NCI-H128 (cell line): ENCODE data around the gene POLDIP2.

Source experiments
- DNase-seq: peaks from one replicate; lab custom pipeline; 2025; ENCODE audit not compliant: unreplicated experiment; lab: John Stamatoyannopoulos, UW

POLDIP2 gene

DNA sequence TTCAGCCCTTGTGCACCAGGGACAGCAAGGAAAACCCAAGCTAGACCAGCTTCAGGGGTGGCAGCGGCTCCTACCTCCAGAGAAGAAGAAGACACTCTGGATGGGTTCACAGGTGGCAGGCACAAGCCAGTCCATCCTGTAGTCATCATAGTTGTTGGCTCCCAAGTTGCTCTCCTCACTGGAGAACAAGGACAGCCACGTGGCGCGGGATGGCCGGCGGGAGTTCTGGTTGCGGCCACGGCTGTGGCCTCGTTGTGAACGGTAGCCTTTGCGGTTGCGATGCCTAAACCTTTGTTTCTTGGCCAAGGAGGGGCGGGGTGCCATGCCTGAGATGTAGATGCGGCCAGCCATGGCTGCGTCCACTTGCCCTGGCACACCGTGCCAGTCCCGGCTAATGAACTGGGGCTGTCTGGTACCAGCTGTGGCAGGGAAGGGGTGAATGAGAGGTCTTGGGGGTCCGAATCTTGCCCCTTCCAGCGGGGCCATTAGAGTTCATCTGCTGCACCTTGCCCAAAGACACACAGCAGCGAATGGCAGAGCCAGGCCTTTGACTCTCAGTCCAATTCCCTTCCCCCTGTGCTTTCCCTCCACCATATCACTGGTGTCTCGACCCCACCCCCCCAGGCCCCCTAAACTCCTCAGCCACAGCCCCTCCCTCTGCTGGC lies 10.4 kb upstream of the POLDIP2 start:
- no peak for DNase-seq

DNA sequence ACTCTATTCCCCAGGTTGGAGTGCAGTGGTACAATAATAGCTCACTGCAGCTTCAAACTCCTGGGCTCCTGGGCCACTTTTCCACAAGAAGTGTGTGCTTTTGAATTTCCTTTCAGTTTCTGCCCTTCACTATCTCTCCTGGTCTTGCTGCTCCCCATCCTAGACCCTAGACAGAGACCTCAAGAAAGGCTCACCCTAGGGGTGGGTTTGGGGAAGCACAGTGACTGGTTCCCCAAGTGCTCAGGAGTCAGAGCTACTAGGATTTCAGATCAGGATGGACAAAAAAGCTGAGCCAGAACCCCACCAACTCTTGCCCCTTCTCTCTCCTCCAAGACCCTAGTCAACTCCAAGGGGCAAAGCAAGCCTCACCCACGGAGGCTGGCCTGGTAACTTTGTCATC lies 9.3 kb upstream of the POLDIP2 start:
- DNase-seq, result no peak

DNA sequence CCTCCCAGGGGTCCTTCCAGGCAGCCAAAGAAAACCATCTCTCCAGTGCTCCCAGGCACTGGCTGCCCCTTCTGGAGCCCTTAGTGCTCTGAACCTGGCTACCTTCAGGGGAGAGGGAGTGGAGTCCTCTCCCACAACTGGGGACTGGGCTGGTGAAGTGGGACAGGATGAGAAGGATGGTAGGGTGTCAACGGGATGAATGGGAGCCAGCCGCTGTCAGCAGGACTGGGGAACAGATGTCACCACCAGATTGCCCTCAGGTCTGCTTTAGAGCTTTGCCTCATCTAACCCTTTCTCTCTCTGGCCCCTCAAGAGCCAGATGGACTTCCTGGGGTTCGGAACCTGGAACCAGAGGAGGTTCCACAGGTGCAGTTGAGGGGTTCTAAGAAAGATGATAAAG lies 8.2 kb upstream of the POLDIP2 start:
- no peak for DNase-seq

DNA sequence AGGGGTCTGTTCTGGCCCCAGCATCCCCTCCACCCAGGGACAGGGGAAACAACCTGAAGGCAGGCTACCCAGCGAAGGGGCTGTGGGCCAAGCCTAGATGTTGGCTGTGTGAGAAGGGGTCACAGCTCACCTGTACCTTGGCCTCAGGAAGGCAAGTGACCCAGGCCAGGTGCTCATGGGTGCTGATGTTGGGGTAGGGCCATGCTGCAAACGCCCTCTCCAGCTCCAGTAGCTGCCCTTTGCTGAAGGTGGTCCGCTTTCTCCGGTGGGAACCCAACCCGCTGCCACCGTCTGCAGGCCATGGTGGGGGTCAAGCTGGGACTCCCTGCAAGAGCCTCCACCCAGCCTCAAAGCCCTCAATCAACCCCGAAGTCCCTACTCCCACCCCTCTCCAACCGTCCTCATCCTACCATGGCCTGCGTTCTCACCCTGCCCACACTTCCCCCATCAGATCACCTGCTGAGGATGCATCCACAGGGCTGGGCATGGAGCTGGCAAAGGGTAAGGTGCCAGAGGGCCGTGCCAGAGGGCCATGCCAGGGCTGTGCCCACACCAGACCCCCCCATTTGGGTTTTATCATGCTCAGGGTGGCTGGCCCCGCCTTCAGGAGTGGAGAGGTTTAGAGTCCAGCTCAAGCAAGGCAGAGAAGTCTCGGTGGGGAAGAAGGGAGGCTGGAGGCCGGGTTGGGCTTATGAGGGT lies 7.5 kb upstream of the POLDIP2 start, which contains the start of gene SEBOX:
Gene SEBOX (minus strand): TSS at position 535 of the 699 bp plus-strand sequence. CDS start 48 bp downstream, at position 487.
- no peak for DNase-seq

DNA sequence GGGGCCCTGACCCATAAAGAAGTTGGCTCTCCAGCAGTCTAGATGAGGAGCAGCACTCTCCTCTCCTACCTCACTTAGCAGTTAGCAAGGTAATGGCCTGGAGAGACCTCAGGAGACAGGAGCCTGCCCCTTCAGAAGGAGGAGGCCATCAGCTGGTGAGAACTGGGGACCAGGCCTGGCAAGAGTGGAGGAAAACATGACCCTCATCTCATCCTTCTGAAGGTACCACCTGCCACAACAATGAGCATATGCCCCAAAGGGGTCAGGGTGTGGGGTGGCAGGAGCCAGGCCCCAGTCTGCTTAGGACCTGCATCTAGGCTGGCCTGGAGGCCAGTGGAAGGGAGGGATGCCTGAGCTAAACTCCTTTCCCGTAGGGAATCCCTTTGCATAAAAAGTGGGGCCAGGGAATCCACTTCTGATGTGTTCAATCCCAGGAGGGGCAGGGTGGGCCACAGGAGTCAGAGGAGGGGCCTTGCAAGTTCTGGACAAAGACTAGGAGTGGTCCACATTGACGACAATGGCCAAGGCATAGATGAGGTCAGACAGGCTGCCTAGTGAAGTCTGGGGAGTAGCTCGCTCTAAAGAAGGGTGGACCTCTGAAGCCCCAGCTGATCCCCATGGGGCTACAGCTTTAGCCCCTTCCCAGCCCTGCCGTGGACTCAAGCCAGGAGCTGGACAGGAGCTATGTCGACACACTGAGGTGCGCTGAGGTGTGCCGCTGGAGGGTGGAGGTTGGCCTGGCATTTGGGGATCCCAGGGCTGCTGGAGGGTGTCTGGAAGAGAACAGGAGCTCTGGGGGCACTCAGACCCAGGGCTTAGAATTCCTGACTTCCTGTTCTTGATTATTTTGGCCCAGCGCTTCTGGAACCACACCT lies 6.7 kb upstream of the POLDIP2 start:
- DNase-seq, result no peak

DNA sequence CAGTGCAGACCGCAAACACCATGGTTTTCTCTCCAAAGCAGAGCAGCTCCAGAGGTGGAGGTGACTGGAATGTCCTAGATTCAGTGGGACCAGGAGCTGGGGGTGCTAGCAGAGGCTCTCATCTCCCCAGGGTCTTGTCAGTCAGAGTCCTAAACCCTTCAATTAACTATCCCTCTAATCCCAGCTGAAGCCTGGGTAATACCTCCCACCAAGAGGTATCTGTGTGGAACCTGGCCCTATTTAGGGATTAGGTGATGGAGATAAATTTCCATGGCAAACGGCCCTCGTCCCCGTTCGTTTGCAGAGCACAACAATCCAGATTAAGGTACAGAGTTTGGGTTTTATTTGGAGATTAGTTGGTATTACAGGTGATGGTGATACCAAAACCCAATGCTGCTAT lies 5.9 kb upstream of the POLDIP2 start:
- no peak for DNase-seq

DNA sequence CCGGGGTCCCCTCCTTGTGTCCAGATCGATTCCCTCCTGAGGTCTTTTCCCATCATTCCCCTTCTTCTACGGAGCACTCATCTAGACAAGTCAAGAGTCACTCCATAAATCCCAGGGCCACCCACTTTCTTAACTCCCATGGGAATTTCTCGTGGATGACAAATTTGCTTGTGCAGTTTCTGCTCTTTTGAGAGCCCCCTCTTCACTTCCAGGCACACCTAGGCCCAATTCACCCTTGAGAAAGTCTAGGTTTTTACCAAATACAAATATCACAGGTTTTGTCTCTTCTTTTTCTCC lies 522 bp upstream of the POLDIP2 start:
- DNase-seq, result no peak

DNA sequence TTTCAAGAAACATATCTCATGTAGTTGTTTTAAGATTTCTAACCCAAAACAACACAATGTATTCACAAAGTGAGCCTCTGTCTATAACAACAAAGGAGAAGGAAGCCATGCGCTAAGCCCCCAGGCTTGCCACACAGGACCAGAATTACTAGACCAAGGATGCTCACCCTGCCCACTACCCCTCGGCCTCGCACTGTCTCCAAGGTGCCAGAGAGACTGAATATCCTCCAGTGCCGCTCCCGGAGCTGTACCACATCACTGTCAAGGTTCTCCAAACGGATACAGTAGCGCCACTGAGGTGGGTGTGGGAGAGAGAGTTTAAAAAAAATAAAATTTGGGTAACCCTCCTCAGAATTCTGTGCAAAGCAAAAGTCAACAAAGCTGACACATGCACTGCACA lies 7.1 kb downstream of the POLDIP2 start:
- DNase-seq, result no peak

DNA sequence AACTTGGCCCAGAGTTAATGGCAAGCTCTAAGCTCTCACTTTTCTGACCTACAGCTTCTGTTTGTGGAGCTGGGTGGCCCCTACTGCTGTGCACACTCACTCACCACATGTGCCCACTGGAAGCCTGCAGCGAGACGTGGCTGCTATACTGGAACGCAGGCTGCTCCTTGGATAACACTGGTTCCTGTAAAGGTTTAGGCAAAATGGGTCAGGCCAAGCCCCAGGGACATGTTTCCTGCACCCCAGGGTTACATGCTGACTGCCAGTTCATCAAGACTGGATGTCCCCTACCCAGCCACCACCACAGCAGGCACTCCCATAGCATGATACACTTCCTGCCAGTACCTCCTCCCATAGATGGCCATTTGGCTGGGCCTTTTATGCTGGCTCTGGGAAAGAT lies 8.3 kb downstream of the POLDIP2 start:
- no peak for DNase-seq

DNA sequence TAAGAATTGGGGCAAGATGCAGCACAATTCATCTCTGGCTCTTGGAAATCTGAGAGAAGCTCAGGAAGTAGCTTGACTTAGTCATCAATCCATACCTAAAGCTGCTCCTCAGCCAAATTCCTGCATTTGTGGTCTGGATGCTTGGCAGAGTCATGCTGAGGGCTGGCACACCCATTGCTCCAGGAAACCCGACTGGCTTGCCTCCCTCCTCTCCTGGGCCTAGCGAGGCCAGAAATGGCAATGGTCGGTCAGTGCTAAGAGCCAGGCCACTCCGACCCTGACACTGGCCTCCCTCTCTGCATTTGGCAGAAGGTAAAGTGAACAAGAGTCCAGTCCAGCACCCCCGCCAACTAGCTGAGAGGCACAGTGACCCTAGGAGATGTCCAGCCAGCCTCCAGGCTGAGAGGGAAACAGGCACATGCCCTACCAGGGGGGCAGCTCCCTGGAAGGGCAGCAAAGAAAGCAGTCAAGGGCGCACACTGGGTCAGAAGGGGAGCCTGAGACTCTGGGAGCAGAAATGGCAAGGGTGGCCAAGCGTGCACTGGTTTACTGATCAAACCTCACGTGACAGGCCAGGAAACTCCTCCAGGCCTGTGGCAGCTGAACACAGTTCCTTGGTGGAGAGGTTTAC lies 10.0 kb downstream of the POLDIP2 start:
- no peak for DNase-seq

DNA sequence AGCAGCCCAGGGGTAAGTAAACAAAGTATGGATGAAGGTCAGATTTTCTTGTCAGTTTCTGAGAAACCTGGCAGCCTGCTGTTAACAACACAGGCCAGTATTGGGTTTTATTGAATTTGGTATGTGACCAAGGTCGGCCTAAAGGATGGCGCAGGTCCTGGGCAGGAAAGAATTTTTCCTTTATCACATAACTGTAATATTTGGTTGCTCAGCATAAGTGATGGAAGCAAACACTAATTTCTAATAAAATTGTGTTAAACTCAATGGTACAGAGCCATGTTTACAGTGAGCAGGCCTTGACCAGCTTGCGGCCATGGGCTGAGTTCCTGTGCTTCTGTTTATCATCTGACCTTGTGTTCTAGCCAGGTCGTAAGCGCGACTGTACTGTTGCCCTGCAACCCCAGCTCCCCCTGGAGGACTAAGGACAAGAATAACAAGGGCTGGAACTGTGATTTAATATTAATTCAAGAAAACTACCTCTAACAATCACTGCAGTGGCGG lies 10.5 kb downstream of the POLDIP2 start:
- DNase-seq, result no peak

DNA sequence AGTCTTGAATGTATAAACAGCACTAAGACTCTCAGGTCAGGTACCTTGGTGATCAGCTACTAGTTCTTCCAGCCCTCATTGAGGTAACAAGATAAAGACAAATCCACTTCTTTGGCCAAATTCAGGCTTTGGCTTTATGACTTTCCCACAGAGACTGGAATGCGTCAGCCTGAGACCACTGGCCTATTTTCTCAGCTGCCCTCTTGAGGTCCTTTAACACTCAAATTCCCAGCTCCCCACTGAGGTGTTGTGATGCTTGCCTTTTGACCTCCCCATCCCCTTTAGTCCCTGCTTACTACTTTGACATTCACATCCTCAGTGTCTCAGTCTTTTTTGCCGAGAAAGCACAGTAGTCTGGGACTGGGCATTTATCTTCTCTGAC lies 11.1 kb downstream of the POLDIP2 start:
- no peak for DNase-seq

DNA sequence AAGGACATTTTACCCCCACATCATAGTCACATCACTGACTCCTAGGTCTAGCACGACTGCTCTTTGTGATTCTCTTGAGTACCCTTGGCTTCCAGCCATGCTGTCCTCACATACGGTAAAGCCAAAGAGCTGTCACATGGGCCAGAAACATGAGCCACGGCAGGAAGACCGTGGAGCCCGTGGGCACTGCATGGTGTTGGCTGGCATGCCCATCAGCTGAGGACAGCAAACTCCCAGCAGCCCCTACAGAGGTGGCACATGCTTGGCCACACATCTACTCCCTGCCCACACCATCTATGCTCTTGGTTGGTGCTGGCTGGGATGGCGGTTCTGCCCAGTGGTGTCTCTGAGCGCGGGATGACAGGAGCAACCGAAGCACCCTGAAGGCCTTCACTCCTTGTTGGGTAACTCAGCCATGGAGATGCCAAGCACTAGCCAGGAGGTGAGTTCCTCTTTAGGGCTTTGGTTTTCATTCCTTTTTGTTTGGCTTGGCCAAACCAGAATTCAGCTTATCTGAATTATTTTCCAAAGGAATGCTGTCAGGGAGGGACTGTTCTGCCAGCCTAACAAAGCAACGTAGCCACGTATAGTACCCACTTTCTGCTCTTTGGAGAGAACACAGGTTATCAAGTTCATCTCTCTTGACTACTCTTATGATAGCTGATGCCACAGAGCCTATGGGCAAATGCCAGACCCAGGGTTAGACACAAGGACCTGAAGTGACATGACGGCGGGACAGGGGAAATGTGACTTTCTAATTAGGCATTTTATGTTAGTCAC lies 11.7 kb downstream of the POLDIP2 start:
- no peak for DNase-seq

DNA sequence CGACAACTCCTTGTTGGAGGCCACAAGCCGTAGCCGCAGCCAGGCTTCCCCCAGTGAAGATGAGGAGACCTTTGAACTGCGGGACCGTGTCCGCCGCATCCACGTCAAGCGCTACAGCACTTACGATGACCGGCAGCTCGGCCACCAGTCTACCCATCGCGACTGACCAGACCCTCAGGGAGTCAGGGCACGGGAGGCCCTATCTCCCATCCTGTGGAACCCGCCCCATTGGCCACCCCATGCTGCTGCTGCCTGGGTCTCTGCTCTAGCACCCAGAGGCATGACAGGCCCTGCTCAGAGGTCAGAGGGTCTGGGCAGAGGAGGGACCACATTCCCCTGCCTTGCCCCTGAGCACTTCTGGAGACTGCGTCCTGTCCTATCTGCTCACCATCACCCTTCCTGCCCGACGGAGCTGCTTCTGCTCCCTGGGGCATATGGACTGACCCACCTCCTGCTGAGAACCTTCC lies 12.9 kb downstream of the POLDIP2 start:
- no peak for DNase-seq

DNA sequence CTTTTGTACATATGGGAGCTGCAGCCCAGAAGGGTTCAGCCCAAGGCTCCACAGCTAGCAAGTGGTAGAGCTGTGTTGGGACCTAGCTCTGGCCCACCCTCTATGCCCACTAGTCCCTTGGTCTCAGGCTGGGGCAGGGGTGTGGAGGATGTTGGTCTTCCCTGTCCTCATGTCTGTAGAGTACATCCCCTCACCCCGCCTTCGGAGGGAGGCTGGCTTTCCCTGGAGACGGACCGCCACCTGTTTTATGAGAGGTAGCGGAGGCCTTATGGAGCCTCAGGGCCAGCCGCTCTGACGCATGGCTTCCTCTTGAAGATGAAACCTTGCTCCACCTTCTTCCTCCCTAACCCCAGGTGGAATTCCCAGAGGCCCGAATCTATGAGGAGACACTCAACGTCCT lies 13.3 kb downstream of the POLDIP2 start:
- DNase-seq, result no peak

DNA sequence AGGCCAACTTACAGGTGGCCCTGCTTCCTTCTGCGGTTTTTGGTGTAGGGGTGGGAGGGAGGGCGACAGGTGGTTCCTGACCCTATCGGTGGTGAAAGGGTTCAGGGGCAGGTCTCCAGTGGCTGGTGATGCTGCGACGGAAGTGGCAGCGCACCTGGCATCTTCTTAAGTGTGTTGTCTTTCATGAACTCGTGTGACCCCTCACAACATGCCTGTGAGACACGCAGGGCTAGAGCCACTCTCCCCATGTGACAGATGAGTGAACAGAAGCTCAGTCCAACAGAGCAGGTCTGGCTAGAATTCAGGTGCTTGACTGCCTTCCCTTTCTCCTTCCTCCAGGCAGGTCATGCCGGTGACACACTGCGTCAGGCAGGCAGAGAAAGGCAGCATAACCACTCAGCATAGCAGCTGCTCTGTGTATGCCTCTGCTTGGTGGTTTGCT lies 13.8 kb downstream of the POLDIP2 start:
- DNase-seq, result no peak

DNA sequence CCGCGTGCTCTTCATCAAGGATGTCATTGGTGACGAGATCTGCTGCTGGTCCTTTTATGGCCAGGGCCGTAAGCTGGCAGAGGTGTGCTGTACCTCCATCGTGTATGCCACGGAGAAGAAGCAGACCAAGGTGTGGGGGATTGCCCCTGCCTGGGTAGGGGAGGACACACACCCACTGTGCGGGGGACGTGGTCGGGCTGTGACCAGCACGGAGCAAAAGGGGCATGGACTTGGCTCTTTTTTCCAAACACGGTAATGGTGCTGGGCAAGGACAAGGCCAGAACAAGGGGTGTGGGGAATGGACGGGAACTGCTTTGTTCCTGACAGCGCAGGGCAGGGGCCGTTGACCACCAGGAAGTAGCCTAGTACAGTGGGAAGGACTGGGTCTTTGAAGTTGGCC lies 15.0 kb downstream of the POLDIP2 start:
- DNase-seq, result no peak

DNA sequence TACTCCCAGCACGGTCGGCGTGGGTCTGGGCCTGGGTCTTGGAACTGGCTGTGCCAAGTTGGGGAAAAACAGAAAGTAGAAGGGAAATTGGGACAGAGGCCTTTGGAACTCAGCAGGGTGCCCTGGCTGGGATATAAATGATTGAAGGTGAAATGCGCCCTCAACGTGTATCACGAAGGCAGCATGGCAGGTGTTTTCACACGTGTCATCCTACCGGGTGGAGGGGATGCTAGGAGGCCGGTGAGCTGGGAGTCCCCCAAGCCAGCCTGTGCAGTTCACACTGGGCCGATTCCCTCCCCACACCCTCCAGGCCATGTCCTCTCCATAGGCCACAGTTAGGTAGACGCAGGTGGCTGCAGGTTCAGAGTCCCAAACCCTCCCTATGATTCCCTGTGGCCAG lies 15.8 kb downstream of the POLDIP2 start:
- DNase-seq, result no peak

DNA sequence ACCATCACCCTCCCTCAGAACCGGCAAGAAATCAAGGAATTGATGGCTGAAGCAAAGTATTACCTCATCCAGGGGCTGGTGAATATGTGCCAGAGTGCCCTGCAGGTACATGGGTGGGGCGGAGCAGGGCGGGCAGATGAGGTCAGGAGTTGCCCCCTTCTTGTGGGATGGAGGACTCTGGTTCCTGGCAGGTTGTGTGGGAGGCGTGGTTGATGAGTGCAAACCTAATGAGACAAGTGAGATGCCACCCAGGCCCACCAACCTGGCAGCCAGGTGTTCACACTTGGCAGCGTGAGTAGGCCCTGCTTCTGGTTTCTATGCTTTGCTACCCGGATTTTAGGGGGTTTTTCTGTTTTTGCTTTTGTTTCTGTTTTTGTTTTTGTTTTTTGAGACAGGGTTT lies 17.0 kb downstream of the POLDIP2 start:
- no peak for DNase-seq

DNA sequence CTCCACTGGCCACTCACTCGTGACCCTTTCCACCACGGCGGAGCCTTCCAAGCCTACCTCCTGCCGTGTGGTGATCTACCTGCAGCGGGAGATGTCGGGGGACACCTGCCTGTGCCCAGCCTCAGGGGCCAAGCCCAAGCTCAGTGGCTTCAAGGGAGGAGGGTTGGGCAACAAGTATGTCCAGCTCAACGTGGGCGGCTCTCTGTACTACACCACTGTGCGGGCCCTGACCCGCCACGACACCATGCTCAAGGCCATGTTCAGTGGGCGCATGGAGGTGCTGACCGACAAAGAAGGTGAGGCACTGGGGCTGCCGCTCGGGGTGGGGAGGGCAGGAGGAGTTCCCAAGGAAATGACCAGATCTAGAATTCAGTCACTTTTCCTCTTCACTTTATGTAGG lies 17.9 kb downstream of the POLDIP2 start:
- DNase-seq, result no peak
